HG03108 (cell line): ENCODE data around the gene RCSD1.

Experiments
- ATAC-seq: cut with Tn5 transposase; IDR thresholded peaks from one replicate; pipeline ENCODE4 v1.9.1; 2021; ENCODE audit warnings: moderate library complexity; ENCODE audit not compliant: unreplicated experiment

RCSD1 gene

GRCh38 chr1:167640051-167640450 lies 10.0 kb downstream of the RCSD1 start:
- ATAC-seq = no peak

- no peak for ATAC-seq
These were observed 11.9 kb downstream of the RCSD1 start for GRCh38 chr1:167641786-167642500.

- no peak for ATAC-seq
These were observed 12.4 kb downstream of the RCSD1 start for GRCh38 chr1:167642501-167642826.

GRCh38 chr1:167643441-167643840 lies 13.4 kb downstream of the RCSD1 start:
- ATAC-seq = no peak

GRCh38 chr1:167644551-167644950 lies 14.5 kb downstream of the RCSD1 start:
- ATAC-seq = no peak

GRCh38 chr1:167645140-167645541 lies 15.1 kb downstream of the RCSD1 start:
- ATAC-seq = no peak

- ATAC-seq = no peak
These were observed 15.8 kb downstream of the RCSD1 start for GRCh38 chr1:167645625-167646414.

GRCh38 chr1:167648252-167648849 lies 18.3 kb downstream of the RCSD1 start:
- ATAC-seq = no peak

GRCh38 chr1:167648978-167649744 lies 19.1 kb downstream of the RCSD1 start:
- no peak for ATAC-seq

- peak; percentile 82 for ATAC-seq
These were observed 20.5 kb downstream of the RCSD1 start for GRCh38 chr1:167650269-167651160.

GRCh38 chr1:167651161-167651693 lies 21.2 kb downstream of the RCSD1 start:
- peak; percentile 45 for ATAC-seq

GRCh38 chr1:167654975-167655575 lies 25.0 kb downstream of the RCSD1 start:
- ATAC-seq = no peak

- ATAC-seq = no peak
These were observed 26.6 kb downstream of the RCSD1 start for GRCh38 chr1:167656657-167657056.

GRCh38 chr1:167658574-167659328 lies 28.7 kb downstream of the RCSD1 start:
- ATAC-seq = no peak

GRCh38 chr1:167659450-167659849 lies 29.4 kb downstream of the RCSD1 start:
- no peak for ATAC-seq

- no peak for ATAC-seq
These were observed 29.8 kb downstream of the RCSD1 start for GRCh38 chr1:167659881-167660280.

GRCh38 chr1:167661527-167662426 lies 31.7 kb downstream of the RCSD1 start:
- ATAC-seq = no peak
